Stimulated activated CD8-positive, alpha-beta memory T cell treated with anti-CD3 and anti-CD28 coated beads, Interleukin-2, amount 100 ng/mL, for 1 hour (primary cell): ENCODE results near the gene IRF3.

Experiments used
- DNase-seq, 2 donors: peaks; one replicate each; pipeline ENCODE4 v3.0.0-alpha.2; 2020; ENCODE audit warnings: low read depth in 2 of 2

Gene IRF3

DNA sequence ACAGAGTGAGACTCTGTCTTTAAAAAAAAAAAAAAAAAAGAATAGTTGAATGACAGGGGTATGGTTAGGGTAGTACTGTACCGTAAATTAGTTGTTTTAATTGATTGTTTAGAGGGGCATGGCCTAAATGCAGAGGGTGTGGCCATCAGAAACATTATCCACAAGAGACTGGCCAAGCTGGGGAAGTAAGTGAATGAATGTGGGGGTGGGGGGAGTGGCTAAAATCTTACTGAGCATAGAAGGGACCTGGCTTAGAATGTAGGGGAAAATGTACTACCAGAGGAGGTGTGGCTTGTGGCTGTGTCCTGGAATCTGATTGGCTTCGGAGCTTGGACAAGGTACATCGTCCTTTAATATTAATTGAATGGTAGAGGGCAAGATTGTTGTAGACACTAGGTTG is 3.9 kb upstream of the IRF3 start:
- DNase-seq = no peak

DNA sequence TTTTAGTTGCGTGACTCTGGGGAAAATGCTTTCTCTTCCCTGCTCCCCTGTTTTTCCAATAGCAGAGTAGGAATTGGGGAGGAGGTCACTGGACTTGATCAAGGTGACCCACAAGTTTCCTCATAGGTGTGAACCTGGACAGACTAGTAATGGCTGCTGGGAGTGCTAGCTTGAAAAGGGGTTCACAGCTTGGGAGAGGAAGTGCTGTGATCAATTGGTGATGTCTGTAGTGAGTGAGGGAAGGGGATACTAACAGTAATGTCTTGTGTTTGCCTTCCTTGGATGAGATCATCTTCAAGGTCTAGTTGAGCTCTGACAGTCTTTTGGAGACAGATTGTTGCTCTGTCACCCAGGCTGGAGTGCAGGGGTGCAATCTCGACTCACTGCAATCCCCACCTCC is 1.8 kb upstream of the IRF3 start:
- DNase-seq = no peak

DNA sequence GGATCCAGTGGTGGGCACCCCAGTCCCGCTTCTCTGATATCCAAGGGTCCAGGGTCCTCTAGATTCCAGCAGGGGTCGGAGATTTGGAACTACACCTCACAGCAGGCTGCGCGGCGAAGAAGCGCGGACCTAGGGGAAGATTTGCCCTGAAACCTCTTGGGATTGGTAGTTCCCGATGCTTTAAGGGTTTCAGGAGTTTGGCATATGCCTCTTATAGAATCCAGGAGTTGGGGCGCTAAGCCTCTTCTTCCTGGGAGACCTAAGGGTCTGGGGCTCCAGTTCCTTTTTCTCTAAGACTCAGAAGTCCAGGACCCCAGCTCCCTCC is 425 bp upstream of the IRF3 start:
- DNase-seq = no peak

DNA sequence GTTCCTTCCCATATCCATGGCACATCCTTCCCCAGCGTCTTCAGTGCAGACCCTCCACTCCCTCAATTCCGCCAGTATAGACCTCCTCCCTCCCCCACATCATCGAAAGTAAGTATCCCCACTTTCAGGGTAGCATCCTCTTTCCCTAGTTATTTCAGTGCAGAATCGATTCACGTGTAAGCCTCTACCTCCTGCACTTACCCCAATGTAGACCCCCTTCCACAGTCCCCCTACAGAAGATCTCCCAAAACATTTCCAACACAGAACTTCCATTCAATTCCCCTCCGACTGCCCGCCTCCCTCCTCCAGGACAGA is 664 bp downstream of the IRF3 start:
- DNase-seq = no peak

DNA sequence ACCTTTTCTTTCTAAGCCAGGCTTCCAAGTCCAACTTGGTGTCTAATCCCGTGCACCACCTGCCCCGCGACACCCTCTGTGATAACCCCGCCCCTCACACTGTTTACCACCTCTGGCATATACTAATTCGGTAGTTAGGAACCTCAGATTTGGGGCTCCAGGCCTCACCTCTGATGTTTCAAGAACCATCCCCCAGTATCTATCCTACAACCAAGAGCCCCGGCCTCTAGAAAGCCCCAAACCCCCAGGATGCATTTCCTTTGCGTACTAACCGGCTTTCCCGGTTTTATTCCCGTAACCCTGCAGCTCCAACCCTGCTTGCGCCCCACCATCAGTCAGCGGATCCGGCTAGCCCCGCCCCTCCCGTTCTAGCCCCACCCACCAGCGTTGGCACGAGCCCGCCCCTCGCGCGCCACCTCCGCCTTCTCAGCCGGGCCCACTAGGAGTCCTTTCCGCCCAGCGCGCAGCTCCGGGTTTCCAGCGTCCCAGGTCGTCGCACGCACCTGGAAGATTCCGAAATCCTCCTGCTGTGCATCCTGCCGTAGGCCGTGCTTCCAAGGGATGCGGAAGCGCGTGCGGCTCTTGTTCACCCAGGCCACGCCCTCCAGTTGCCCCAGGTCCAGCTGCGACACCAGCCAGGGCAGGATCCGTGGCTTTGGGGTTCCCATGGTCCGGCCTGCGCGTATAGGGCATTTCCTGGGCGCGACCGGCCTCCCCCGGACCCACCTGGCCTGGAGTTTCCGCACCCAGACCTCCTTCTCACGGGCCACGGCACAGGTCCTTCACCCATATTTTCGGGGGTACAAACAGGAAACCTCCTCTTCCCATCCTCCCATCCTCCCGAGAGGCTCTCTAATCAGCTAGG is 1.3 kb downstream of the IRF3 start:
- peak; percentile 88 to 89 for DNase-seq

DNA sequence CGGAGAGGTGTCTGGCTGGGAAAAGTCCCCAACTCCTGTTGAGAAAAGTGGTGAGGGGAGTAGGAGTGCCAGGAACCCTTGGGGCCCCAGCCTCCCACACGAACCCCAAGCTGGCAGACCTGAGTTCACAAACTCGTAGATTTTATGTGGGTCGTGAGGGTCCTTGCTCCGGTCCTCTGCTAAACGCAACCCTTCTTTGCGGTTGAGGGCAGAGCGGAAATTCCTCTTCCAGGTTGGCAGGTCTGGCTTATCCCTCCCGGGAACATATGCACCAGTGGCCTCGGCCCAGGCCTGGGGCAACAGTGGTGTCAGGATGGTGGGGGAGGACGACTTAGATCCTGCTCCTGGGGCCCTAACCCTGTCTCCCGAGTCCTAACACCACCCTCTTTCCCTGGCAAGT is 2.4 kb downstream of the IRF3 start:
- no peak for DNase-seq

DNA sequence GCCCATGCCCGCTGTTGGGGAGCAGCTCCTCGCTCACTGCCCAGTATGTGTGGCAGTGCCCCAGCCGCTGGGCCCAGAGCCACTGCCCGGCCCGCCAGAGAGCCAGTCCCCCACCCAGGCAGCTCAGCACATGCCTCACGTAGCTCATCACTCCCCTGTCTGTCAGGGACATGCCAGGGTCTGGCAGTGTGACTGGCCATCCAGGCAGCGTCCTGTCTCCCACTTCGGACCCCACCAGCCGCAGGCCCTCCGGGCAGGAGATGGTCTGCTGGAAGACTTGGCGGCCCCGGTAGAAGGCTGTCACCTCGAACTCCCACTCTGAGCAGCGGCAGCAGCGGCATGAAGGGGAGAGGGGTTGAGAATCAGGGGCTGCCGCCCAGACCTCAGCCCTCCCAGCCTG is 3.6 kb downstream of the IRF3 start:
- DNase-seq = no peak

DNA sequence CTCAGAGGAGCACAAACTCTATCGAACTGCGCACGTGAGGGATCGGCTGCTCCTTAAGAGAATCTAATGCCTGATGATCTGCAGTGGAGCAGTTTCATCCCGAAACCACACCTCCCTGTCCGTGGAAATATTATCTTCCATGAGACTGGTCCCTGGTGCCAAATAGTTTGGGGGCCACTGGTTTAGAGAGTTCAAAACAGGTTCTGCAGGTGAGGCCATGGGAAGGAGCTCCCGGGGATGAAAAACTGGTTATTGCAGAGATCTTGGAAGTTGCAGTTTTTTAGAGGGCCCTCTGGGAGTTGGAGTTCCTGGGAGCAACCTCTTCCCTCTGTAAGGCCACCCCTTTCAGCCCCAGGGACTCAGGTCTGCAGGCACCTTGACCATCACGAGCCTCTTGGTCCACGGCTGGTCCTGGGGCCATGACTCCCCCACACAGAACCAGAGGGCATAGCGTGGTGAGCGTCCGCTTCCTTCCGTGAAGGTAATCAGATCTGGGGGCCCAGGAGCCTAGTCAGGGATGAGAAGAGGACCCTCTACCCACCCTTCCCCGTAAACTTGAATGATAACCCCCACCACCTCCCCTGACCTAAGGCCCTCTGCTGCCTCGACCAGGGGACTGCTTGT is 5.2 kb downstream of the IRF3 start:
- DNase-seq = no peak

DNA sequence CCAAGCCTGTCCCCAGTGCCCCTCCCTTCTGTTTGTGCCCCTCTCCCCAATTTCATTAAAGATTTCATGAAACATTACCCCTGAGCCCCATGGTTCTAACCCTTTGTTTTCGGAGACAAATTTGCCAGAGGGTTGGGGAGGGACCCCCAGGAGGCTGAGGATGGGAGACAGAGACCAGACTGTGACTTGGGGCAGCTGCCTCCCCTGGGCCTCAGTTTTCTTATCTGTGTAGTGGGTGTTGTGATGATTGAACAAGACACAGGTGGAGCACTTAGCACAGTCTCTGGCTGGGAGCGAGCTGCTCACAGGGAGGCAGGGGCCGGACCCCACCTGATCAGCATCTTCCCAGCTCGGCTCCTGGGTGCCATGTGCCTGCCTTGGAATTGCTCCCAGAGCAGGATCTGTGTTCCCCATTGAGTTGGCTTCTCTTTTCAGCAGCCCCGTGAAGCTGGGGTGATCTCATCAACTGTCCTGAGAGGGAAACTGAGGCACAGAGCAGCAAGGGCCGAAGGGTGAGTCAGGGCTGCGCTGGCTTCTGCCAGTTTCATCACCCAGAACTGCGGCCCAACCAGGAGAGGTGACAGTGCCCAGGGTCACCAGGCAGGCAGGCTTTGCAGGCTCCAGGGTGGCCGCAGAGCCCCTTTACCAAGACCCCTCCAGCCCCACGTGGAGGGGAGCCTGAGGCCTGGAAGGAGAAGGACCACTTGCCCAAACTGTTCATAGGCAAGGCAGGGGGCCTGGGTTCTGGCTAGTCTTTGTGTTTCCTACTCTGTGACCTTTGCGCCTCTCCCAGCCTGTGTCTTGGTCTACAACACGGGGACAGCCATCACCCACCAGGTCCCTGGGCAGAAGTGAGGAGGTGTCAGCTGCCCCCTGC is 6.9 kb downstream of the IRF3 start:
- DNase-seq = no peak

DNA sequence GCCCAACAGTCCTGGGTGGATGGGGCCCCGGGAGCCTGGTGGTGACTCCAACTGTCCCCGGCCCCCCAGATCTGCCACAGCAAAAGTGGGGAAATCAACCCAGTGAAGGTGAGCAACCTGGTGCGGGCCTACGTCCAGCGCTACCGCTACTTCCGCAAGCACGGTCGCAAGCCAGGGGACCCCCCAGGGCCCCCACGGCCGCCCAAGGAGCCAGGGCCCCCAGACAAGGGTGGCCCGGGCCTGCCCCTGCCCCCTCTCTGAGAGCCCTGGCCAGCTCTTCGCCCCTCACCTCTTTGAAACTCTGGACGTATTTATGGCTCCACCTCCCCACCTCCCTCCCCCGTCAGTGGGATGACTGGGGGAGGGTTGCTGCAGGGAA is 7.5 kb downstream of the IRF3 start:
- no peak for DNase-seq

DNA sequence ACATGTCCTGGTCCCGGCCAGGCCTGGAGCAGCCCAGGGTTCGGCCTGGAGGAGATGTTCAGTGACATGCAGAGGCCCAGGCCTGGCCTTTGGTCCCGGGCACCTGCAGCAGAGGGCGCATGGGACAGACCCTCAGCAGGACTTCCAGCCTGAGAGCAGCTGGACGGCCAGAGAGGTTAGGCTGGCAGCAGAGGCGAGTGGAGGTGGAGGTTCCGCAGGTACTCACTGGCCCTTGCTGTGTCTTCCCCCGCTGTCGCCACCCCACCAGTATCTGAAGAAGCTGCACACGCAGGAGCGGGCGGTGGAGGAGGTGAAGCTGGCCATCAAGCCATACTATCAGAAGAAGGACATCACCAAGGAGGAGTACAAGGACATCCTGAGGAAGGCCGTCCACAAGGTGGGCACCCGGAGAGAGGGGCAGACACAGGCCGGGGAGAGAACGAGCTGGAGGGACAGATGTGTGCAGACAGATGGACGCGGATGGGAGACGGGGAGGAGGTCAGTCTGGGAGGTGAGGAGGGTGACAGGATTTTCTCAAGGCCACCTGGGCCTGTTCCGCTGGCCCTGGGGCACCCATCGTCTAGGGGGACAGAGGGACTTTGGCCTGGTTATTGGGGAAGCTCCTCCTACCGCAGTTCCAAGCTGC is 8.0 kb downstream of the IRF3 start:
- DNase-seq = no peak

DNA sequence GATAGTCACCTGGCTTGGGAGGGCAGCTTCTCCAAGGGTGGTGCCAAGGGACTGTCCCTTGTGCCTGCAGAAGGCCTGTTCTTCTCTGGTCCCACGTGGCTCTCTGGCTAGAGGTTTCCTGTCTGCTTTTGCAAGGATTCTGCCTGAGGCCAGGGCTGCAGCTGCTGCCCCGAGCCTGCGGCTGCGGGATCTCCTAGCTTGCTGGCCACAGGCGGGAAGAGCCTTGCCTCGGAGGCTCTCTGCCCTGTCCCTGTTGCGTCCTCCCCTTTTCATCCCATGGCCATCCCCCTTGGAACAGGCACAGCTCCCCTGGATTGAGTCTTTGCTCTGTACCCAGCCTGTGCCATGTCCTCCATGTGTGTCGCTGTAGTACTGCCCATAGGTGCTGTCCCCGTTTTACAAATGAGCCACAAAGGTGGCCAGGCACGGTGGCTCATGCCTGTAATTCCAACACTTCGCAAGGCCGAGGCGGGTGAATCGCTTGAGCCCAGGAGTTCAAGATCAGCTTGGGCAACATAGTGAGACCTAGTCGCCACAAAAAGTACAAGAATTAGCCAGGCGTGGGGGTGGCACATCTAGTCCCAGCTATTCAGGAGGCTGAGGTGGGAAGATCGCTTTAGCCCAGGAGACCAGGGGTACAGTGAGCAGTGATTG is 9.1 kb downstream of the IRF3 start:
- DNase-seq = no peak

DNA sequence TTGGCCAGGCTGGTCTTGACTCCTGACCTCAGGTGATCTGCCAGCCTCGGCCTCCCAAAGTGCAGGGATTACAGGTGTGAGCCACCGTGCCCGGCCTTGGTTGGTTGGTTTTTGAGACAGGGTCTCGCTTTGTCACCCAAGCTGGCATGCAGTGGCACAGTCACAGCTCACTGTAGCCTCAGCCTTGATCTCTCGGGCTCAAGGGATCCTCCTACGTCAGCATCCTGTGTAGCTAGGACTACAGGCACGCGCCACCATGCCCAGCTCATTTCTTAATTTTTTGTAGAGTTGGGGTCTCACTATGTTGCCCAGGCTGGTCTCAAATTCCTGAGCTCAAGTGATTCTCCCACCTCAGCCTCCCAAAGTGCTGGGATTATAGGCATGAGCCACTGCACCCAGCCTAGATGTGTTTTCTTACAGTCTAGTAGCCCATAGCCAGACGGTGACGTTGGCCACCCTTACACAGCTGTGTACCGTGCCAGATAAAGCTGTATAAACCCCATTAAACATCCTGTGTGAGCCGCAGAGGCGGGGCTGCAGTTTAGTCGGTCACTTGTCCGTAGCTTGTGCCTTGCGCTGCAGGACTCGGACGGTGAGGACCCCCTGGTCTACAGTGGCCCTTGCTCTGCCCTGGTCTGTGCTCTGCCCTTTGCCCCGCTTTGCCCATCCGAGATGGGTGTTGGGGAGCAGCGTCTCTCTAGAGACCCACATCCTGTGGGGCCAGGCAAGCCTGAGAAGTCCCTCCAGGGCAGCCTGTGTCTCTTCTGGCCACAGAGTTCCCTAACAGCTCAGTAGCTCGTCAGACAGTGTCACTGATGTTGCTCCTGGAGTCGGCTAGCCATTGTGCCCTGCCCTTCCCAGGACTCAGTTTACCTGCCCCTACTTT is 9.8 kb downstream of the IRF3 start:
- no peak for DNase-seq

DNA sequence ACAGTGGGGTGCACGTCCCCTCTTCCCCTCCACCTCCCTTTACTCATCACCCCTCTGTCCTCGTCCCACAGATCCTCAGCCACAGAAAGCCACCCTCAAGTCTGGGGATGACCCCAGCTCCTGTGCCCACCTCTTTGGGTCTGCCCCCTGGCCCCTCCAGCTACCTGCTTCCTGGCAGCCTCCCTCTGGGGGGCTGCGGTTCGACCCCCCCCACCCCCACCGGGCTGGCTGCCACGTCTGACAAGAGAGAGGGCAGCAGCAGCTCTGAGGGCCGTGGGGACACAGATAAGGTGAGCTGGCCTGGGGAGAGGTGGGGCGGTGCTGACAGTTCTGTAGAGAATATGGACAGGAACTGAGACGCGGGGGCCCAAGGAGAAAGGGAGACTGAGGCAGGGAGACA is 11.1 kb downstream of the IRF3 start:
- no peak for DNase-seq

DNA sequence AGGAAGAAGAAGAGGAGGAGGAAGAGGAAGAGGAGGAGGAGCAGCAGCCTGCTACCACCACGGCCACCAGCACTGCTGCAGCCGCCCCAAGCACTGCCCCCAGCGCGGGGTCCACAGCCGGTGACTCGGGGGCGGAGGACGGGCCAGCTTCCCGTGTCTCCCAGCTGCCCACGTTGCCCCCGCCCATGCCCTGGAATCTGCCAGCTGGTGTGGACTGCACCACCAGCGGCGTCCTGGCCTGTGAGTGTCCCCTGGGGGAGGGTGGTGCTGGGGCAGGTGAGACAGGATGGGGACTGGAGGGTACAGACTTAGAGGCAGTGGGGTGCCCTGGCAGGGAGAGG is 12.2 kb downstream of the IRF3 start:
- DNase-seq = no peak

DNA sequence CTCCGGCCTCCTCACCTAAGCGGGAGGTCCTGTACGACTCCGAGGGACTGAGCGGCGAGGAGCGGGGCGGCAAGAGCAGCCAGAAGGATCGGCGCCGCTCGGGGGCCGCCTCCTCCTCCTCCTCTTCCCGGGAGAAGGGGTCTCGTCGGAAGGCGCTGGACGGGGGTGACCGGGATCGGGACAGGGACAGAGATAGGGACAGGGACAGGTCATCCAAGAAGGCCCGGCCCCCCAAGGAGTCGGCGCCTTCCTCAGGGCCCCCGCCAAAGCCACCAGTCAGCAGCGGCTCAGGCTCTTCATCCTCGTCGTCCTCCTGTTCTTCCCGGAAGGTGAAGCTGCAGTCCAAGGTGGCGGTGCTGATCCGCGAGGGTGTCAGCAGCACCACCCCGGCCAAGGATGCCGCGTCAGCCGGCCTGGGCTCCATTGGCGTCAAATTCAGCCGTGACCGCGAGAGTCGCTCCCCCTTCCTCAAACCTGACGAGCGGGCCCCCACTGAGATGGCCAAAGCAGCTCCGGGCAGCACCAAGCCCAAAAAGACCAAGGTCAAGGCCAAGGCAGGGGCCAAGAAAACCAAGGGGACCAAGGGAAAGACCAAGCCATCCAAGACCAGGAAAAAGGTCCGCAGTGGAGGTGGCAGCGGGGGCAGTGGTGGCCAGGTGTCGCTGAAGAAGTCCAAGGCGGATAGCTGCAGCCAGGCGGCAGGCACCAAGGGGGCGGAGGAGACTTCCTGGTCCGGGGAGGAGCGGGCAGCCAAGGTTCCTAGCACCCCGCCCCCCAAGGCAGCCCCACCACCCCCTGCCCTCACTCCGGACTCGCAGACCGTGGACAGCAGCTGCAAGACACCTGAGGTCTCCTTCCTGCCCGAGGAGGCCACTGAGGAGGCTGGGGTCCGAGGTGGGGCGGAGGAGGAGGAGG is 12.8 kb downstream of the IRF3 start:
- DNase-seq = no peak

DNA sequence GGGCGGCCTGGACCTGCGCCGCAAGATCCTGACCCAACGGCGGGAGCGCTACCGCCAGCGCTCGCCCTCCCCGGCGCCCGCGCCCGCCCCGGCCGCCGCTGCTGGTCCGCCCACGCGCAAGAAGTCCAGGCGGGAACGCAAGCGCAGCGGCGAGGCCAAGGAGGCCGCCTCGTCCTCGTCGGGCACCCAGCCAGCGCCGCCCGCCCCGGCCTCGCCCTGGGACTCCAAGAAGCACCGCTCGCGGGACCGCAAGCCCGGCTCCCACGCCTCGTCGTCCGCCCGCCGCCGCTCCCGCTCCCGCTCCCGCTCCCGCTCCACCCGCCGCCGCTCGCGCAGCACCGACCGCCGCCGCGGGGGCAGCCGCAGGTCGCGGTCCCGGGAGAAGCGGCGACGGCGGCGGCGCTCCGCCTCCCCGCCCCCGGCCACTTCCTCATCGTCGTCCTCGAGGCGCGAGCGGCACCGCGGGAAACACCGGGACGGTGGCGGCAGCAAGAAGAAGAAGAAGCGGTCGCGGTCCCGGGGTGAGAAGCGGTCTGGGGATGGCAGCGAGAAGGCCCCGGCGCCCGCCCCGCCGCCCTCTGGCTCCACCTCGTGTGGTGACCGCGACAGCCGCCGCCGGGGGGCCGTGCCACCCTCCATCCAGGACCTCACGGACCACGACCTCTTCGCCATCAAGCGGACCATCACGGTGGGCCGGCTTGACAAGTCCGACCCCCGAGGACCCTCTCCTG is 13.7 kb downstream of the IRF3 start:
- no peak for DNase-seq

DNA sequence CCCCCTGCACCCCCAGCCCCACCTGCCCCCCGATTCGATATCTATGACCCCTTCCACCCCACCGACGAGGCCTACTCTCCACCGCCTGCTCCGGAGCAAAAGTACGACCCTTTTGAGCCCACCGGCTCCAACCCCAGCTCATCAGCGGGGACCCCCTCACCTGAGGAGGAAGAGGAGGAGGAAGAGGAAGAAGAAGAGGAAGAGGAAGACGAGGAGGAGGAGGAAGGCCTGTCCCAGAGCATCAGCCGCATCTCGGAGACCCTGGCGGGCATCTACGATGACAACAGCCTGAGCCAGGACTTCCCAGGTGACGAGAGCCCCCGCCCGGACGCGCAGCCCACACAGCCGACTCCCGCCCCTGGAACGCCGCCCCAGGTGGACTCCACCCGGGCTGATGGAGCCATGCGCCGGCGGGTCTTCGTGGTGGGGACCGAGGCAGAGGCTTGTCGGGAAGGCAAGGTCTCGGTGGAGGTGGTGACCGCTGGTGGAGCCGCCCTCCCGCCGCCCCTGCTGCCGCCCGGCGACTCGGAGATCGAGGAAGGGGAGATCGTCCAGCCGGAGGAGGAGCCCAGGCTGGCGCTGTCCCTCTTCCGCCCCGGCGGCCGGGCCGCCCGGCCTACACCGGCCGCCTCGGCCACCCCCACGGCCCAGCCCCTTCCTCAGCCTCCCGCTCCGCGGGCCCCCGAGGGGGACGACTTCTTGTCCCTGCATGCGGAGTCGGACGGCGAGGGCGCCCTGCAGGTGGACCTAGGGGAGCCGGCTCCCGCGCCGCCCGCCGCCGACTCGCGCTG is 14.4 kb downstream of the IRF3 start:
- DNase-seq = no peak
